GM12801 (cell line): ENCODE measurements around the gene OGDH.

Source experiments
- CTCF ChIP-seq: IDR thresholded peaks from one replicate; pipeline ENCODE4 v1.5.1; 2011; ENCODE audit warnings: control low read depth; ENCODE audit not compliant: insufficient read length; ENCODE audit errors: extremely low read depth

OGDH gene

GRCh38 chr7:44583146-44583865, 23.1 kb upstream of the OGDH start:
- TF ChIP-seq CTCF: no peak

DNA sequence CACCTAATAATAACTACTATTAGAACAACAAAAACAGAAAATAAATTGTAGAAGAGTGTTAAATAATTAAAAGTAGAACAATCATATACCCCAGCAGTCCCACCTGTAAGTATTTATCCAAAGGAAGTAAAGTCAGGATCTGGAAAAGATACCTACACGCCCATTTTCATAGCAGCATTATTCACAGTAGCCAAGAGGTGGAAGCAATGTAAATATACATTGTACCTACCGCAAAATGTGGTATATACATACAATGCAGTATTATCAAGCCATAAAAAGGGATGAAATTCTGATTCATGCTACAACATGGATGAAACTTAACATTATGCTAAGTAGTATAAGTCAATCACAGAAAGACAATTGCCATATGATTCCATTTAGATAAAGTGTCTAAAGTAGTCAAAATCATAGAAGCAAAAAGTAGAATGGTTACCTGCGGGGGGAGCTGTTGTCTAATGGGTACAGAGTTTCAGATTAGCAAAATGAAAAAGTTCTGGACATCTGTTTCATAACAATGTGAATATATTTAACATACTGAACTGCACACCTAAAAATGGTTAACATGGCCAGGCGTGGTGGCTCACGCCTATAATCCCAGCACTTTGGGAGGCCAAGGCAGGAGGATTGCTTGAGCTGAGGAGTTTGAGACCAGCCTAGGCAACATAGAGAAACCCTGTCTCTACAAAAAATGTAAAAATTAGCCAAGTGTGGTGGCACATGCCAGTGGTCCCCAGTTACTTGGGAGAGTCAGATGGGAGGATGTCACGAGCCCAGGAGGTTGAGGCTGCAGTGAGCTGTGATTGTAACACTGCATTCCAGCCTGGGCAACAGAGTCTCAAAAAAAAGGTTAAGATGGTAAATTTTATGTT, 18.4 kb upstream of the OGDH start:
- no peak for TF ChIP-seq CTCF

DNA sequence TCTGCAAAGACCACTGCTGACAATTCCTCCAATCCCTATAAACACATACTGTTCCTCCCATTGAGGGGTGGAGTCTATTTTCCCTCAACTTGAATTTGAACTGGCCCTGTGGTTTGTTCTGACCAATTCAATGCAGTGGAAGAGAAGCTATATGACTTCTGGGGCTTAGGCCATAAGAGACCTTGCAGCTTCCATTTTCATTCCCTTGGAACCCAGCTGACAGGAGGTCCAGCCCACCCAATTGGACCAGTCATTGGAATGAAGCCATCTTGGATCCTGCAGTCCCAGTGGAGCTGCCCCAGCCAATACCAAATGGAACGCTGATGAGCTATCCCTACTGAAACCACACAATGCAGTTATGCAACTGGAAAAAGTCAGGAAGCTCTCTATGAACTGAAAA, 15.5 kb upstream of the OGDH start:
- no peak for TF ChIP-seq CTCF

DNA sequence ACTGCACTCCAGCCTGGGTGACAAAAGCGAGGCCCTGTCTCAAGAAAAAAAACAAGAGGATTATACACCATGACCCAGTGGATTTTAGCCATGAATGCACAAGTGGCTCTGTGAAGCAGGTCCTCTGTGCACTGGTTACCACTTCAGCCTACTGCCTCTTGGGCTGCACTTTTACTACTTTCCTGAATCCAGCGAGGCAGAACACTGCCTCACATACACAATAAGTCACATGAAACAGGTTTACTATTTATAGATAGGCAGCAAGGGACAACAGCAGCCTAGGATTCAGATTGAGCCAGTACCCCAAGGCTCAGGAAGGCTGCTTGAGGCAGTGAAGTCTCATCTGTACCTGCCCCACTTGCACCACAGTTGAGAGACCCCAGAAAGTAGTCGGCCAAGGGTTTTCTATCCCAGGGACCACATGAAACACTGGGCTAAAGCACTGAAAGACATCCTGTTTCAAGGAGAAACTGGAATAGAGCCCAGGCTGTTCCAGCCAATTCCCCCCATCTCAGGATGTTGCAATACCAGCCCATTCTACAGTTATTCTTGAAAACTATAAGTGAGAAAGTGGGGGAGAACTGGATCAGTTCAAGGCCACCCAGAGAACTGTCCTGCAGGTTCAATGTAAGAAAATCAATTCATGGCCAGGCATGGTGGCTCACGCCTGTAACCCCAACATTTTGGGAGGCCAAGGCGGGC, 10.3 kb upstream of the OGDH start:
- no peak for TF ChIP-seq CTCF

DNA sequence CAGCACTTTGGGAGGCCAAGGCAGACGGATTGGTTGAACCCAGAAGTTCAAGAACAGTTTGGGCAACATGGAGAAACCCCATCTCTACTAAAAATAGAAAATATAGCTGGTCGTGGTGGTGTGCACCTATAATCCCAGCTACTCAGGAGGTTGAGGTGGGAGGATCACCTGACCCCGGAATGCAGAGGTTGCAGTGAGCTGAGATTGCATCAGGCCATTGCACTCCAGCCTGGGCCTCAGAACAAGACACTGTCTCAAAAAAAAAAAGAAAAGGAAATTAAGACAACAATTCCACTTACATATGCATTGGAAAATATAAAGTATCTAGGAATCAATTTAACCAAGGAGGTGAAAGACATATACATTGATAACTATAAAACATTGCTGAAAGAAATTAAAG, 7.2 kb upstream of the OGDH start:
- no peak for TF ChIP-seq CTCF

DNA sequence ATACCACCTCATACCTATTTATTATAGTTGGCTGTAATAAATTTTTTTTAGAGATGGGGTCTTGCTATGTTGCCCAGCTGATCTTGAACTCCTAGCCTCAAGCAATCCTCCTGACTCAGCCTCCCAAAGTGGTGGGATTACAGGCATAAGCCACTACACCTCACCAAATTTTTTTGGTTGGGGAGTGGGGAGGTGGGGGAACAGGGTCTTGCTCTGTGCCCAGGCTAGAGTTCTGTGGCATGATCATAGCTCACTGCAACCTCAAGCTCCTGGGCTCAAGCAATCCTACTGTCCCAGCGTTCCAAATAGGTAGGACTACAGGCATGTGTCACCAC, 3.9 kb upstream of the OGDH start:
- no peak for TF ChIP-seq CTCF

DNA sequence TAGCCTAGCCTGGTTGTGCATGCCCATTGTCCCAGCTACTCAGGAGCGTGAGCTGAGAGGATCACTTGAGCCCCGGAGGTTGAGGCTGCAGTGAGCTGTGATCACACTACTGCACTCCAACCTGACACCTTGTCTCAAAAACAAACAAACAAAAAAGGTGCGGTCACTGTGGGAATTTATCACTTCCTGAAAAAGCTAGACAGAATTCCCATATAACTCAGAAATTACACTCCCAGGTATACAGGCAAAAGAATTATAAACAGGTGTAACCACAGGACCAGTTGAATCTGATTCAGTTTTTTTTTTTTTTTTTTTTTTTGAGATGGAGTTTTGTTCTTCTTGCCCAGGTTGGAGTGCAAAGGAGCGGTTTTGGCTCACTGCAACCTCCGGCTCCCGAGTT, 3.2 kb upstream of the OGDH start:
- TF ChIP-seq CTCF: no peak
